AG04449 (cell line): ENCODE measurements around the gene ELL2.
"Not testable (repeated sequence)": the region's sequence is repeated elsewhere in the genome, so short reads cannot be mapped to it uniquely, and the experiment has no call there.

ENCODE experiments used
- CTCF ChIA-PET: fragments of 350-600 bp; formaldehyde crosslinking; extraction: SDS; loops from one replicate; lab custom pipeline; 2021; ENCODE audit warnings: antibody characterized with exemption; lab: Yijun Ruan, JAX
- POLR2A ChIA-PET: fragments of 400-600, 350-600 bp; formaldehyde crosslinking; extraction: SDS; loops from one replicate; lab custom pipeline; 2020; ENCODE audit warnings: antibody characterized with exemption, inconsistent platforms; lab: Yijun Ruan, JAX
- DNase-seq: peaks from one replicate; pipeline ENCODE4 v3.0.0-alpha.2; 2010; ENCODE audit warnings: low read depth, low spot score
- H3K4me3 ChIP-seq: 2 replicates; pipeline ENCODE4 v1.5.1; 2011; ENCODE audit warnings: low read depth, mild to moderate bottlenecking, control low read depth, low read length
- CTCF ChIP-seq: IDR thresholded peaks from one replicate; pipeline ENCODE4 v1.5.1; 2011; ENCODE audit warnings: mild to moderate bottlenecking, moderate library complexity, low read length, control low read depth, inconsistent platforms; ENCODE audit not compliant: insufficient read depth; ENCODE audit errors: missing control alignments

ELL2 gene

GRCh38 chr5:95838001-95838520 is 123.6 kb downstream of the ELL2 start:
- DNase-seq: no peak
- no peak overlapping the region for H3K4me3 ChIP-seq
- ChIA-PET CTCF (interaction anchor here (0.9 to 17.3 kb wide), 5 partner anchors 10 to 193 kb away, joined by 3 to 318 read pairs (median 21); no protein-coding TSS in a partner anchor), POLR2A (interaction anchor here (1.1 kb wide), 1 partner anchor 15 kb away, joined by 3 read pairs; the partner anchor contains the start of gene GLRX)
- TF ChIP-seq CTCF: no peak

GRCh38 chr5:95837492-95837891 is 124.2 kb downstream of the ELL2 start:
- CTCF ChIA-PET: interaction anchor here (1.6 to 17.3 kb wide), 5 partner anchors 11 to 193 kb away, joined by 6 to 318 read pairs (median 21); no protein-coding TSS in a partner anchor

GRCh38 chr5:95836971-95837370 is 124.7 kb downstream of the ELL2 start:
- H3K4me3 ChIP-seq, POLR2A ChIA-PET, DNase-seq: not testable (repeated sequence)
- CTCF ChIA-PET: interaction anchor here (1.6 to 17.3 kb wide), 4 partner anchors 11 to 192 kb away, joined by 6 to 318 read pairs (median 43); no protein-coding TSS in a partner anchor

More at GRCh38 chr5:95837492-95837891, 124.2 kb downstream of the ELL2 start:
- TF ChIP-seq CTCF: no peak
- H3K4me3 ChIP-seq: no peak overlapping the region
- POLR2A ChIA-PET: no interaction called here
- no peak for DNase-seq

- DNase-seq: no peak
- no peak for TF ChIP-seq CTCF
- ChIA-PET POLR2A (no interaction called here), CTCF (interaction anchor here (1.6 to 17.3 kb wide), 4 partner anchors 12 to 192 kb away, joined by 6 to 318 read pairs (median 43); no protein-coding TSS in a partner anchor)
- H3K4me3 ChIP-seq: no peak overlapping the region
Observed at GRCh38 chr5:95836544-95836943, 125.1 kb downstream of the ELL2 start.

GRCh38 chr5:95835682-95836385 is 125.8 kb downstream of the ELL2 start:
- CTCF ChIA-PET: interaction anchor here (1.5 to 17.3 kb wide), 4 partner anchors 12 to 172 kb away, joined by 4 to 318 read pairs (median 36); no protein-coding TSS in a partner anchor
- DNase-seq: no peak
- POLR2A ChIA-PET: no interaction called here
- no peak overlapping the region for H3K4me3 ChIP-seq
- no peak for TF ChIP-seq CTCF
